HepG2 (cell line): Measurements from ENCODE around the gene PANK3.

ENCODE experiments used
- AGO1 ChIP-seq: fragments of 200-400 bp; formaldehyde crosslinking; IDR thresholded peaks from 2 replicates; pipeline ENCODE4 v1.6.1; 2017; ENCODE audit warnings: mild to moderate bottlenecking, low read depth, low read length, moderate library complexity; ENCODE audit not compliant: poor library complexity, severe bottlenecking
- FOXA1 ChIP-seq, 2 experiments: fragments of 450-650 bp in 1 of 2; sonication (generic) in 1 of 2; formaldehyde crosslinking in 1 of 2; IDR thresholded peaks; 2 replicates each; pipeline versions ENCODE4 v1.4.0 to v1.6.1; 2016 to 2020; ENCODE audit warnings: missing genetic modification reagents in 1 of 2
- POLR2AphosphoS5 ChIP-seq: IDR thresholded peaks from 2 replicates; pipeline ENCODE4 v1.6.1; 2012; ENCODE audit warnings: low read depth, low read length
- PRPF4 ChIP-seq: fragments of 200-400 bp; formaldehyde crosslinking; IDR thresholded peaks from 2 replicates; pipeline ENCODE4 v1.6.1; 2016; ENCODE audit warnings: low read length, low read depth; ENCODE audit not compliant: poor library complexity, severe bottlenecking
- SAFB2 ChIP-seq: sonication (generic); formaldehyde crosslinking; IDR thresholded peaks from 2 replicates; pipeline ENCODE4 v1.5.1; 2020; ENCODE audit warnings: missing genetic modification reagents, low read depth, mild to moderate bottlenecking, borderline replicate concordance
- XBP1 ChIP-seq: sonication (generic); formaldehyde crosslinking; IDR thresholded peaks from 2 replicates; pipeline ENCODE4 v1.5.0; 2020; ENCODE audit warnings: missing genetic modification reagents
- ZBTB7A ChIP-seq: sonication (generic); formaldehyde crosslinking; IDR thresholded peaks from 2 replicates; pipeline ENCODE4 v1.8.0; 2022; ENCODE audit warnings: mild to moderate bottlenecking, missing genetic modification reagents
- ZNF564 ChIP-seq: sonication (generic); formaldehyde crosslinking; IDR thresholded peaks from 2 replicates; pipeline ENCODE4 v1.8.1; 2023; ENCODE audit warnings: mild to moderate bottlenecking, missing genetic modification reagents
- ZNF816 ChIP-seq: sonication (generic); formaldehyde crosslinking; IDR thresholded peaks from 2 replicates; pipeline ENCODE4 v1.8.0; 2022; ENCODE audit warnings: missing genetic modification reagents, mild to moderate bottlenecking, borderline replicate concordance
- TF ChIP-seq, protein P1 (sequence below): sonication (generic); formaldehyde crosslinking; IDR thresholded peaks from 2 replicates; pipeline ENCODE4 v1.5.0; 2020; ENCODE audit warnings: mild to moderate bottlenecking, missing genetic modification reagents, moderate library complexity
- TF ChIP-seq, protein P2 (sequence below): sonication (generic); formaldehyde crosslinking; conservative IDR thresholded peaks from 2 replicates; pipeline ENCODE4 v1.8.0; 2022; ENCODE audit warnings: low read depth, missing genetic modification reagents

DNA sequence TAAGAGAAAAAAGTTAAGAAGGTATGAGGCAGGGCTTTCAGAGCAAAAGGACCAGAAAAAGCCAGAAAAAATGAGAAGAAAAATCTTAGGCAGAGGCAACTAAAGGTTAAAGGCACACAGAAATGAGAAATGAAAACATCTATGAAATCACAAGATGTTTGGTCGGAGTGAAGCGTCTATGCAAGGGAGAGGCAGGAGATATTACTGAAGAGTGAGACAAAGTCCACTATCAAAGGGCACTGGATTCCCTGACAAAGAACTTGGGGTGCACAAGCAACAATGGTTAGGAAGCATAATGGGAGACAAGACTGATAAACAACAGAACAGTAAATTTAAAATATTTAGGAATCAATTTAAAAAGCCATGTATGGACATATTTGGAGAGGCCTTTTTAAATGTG is 16.9 kb downstream of the PANK3 start:
- no peak for TF ChIP-seq PRPF4
- no peak for TF ChIP-seq POLR2AphosphoS5
- no peak for TF ChIP-seq FOXA1 (IDR thresholded peaks at IDR 0.05)
- TF ChIP-seq FOXA1 (CRISPR knock-in tag; IDR thresholded peaks at IDR 0.05): no peak
- TF ChIP-seq, protein P1, sequence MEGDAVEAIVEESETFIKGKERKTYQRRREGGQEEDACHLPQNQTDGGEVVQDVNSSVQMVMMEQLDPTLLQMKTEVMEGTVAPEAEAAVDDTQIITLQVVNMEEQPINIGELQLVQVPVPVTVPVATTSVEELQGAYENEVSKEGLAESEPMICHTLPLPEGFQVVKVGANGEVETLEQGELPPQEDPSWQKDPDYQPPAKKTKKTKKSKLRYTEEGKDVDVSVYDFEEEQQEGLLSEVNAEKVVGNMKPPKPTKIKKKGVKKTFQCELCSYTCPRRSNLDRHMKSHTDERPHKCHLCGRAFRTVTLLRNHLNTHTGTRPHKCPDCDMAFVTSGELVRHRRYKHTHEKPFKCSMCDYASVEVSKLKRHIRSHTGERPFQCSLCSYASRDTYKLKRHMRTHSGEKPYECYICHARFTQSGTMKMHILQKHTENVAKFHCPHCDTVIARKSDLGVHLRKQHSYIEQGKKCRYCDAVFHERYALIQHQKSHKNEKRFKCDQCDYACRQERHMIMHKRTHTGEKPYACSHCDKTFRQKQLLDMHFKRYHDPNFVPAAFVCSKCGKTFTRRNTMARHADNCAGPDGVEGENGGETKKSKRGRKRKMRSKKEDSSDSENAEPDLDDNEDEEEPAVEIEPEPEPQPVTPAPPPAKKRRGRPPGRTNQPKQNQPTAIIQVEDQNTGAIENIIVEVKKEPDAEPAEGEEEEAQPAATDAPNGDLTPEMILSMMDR (CRISPR knock-in tag): no peak
- no peak for TF ChIP-seq AGO1
- no peak for TF ChIP-seq XBP1
- TF ChIP-seq, protein P2, sequence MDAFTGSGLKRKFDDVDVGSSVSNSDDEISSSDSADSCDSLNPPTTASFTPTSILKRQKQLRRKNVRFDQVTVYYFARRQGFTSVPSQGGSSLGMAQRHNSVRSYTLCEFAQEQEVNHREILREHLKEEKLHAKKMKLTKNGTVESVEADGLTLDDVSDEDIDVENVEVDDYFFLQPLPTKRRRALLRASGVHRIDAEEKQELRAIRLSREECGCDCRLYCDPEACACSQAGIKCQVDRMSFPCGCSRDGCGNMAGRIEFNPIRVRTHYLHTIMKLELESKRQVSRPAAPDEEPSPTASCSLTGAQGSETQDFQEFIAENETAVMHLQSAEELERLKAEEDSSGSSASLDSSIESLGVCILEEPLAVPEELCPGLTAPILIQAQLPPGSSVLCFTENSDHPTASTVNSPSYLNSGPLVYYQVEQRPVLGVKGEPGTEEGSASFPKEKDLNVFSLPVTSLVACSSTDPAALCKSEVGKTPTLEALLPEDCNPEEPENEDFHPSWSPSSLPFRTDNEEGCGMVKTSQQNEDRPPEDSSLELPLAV (CRISPR knock-in tag): no peak
- no peak for TF ChIP-seq ZNF816 (CRISPR knock-in tag)
- no peak for TF ChIP-seq SAFB2 (CRISPR knock-in tag)
- no peak for TF ChIP-seq ZNF564
- no peak for TF ChIP-seq ZBTB7A (CRISPR knock-in tag)
